Amygdala (tissue), 56 donors: Measurements from ENCODE around the gene USP11.
A peak's percentile ranks its signal among the peaks of the same experiment; 100 is the strongest.

Experiments used
- DNase-seq, 56 donors: peaks; one replicate each; lab custom pipeline; 2025; lab: John Stamatoyannopoulos, UW

Gene USP11

GRCh38 chrX:47223476-47224250 lies 9.1 kb upstream of the USP11 start:
- no peak for DNase-seq

DNA sequence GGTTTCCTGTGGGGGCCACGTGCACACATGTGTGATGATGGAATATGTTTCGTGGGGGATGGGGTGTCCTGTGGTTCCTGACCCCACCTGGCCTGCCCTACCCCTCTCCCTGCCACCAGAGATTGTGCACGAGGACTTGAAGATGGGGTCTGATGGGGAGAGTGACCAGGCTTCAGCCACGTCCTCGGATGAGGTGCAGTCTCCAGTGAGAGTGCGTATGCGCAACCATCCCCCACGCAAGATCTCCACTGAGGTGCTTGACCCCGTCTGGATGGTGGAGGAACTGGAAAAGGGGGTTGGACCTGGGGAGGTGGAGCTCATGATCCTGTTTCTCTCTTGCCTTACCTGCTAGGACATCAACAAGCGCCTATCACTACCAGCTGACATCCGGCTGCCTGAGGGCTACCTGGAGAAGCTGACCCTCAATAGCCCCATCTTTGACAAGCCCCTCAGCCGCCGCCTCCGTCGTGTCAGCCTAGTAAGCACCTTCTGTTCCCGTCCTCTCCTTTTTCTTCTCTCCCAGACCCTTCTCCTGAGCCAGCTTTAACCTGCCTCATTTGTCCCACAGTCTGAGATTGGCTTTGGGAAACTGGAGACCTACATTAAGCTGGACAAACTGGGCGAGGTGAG lies 8.4 kb upstream of the USP11 start:
- no peak for DNase-seq

- no peak for DNase-seq
Observed at GRCh38 chrX:47224896-47225290, 7.9 kb upstream of the USP11 start.

DNA sequence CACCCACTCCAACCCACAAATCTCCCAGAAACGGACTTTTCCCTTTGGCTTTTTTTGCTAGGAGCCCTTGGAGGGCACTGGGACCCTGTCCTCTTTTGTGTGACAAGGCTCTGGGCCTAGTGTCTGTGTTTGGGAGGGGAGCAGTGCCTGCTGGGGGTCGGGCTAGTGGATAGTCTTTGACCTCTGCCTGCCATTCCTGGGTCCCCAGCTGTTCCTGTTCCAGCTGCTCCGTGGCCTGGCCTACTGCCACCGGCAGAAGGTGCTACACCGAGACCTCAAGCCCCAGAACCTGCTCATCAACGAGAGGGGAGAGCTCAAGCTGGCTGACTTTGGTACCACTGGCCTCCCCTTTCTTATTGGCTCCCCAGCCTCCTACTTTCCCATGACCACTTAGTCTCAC lies 6.7 kb upstream of the USP11 start:
- DNase-seq, result no peak

GRCh38 chrX:47226531-47227333 lies 6.1 kb upstream of the USP11 start:
- no peak for DNase-seq

- no peak for DNase-seq
Observed at GRCh38 chrX:47227334-47227583, 5.5 kb upstream of the USP11 start.

GRCh38 chrX:47228550-47229270 lies 4.1 kb upstream of the USP11 start:
- DNase-seq, result no peak

DNA sequence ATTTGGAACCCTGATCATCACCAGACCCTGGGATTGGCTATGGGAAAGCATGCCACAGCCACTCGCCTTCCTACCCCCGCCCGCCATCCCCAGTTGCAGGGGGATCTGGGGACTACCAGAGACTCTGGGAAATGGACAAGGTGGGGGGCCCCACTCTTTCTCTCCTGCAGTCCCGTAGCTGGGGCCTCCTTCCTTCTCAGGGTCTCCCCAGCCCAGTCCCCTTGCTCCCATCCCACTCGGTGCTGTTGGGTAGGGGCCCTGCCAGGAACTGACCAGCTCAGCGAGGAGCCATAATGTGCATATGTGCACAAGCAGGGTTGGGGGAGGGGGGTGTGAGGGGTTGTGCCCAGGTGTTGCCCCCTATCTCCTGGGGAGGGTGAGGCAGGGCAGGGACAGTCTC lies 3.4 kb upstream of the USP11 start:
- DNase-seq, result no peak

DNA sequence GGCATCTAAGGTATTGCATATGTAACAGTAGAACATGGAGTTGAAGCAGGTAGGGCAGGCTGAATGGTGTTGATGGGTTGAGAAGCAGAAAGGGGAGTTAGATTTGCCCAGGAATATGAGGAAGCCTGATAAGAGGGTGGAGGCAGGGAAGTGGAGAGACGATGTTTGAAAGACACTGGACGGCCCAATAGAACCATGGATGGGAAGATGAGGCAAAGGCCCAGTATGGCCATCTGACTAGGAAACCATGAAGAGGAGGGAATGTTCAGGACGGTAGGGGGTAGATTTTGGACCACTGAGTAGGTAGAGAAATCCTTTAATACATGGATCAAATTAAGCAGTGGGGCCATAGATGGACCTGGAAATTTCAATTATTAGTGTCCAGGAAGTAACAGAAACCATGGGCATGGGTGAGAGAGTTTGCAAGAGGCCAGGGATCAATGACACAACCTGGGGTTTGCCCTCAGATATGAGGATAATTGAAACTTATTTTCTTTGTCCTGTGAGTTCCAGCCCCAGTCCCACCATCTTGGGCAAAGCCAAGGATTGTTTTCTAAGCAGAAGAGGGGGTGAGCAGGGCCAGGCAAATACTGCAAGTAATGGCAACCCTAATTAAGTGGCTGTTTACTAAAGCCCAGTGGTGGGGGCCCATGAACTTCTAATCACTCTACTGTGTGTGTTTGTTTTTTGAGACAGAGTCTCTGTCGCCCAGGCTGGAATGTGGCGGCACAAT lies 2.5 kb upstream of the USP11 start:
- DNase-seq, result no peak

DNA sequence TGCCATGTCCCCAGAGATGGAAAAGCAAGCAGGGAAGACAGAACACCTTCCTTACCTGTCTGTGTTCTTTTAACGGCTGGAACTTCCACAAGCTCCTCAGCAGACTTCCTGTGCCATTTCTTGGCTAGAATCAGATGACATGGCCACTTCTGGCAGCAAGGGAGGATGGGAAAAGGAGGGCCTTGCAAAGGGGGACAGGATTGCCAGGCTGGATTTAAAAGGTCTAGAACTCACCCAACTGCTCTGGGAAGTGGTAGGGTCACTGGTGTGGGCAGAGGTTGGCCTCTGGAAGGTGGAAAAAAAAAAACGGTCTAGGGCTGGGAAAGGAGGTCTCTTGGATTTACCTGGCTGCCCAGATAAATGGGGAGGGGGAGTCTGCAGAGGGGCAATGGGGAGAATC lies 1.6 kb upstream of the USP11 start:
- no peak for DNase-seq

DNA sequence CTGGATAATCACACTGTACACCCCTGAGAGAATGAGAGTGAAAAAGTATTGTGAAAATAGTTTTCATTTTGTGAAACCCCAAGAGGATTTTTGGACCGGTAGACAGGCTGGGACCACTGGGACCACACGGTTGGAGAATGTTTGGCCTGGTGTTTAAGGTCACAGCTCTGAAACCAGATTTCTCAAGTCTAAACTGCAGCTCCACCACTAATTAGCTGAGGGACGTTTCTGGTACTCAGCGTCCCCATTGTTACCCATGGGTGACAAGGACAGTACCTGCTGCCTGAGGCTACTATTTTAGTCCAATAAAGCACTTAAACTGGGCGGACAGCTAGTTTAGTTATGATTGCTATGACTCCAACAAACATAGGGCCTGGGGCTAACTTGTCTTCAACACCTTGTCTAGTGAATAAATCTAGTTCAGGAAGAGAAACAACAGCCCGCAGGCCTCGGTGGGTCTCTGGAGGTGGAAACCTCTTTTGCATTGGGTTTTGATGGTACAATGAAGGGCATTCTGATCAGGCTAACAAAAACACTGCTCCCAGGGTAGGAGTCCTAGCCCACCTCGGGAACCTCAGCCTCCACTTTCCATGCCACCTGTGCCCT lies 509 bp upstream of the USP11 start:
- DNase-seq, result no peak

DNA sequence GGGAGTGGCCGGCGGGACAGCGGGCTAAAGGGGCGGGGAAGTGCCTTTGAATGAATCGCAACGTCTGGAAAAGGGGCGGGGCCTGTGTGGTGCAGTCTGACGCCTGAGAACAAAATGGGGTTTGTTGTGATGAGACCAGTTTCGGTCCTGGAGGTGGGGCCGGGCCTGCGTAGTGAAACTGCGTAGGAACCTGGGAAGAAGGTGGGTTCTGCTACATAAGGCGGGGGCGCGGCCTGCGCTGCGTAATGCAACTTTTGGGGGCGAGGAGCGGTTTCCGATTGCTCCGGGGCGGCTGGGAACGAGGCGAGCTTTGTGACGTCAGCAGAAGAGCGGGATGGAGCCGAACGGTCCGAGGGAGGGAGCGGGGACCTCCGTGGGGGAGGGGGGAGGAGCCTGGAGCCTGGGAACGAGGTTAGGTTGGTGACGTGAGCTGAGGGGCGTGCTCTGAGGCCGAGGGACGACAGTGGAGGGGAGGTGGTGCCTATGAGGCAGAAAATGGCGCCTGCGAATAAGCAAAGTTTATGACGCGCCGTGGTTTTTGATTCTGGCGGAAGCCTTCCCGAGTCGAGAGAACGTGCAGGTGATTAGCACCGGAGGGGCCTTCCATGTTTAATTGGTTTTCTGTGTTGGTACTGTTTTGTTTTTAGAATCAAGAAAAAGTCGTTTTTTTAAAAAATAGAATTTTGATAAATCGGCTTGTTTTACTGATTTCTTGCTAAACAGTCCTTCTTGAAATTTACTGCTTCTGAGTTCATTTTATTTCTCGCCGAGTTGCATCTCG lies 714 bp downstream of the USP11 start:
- DNase-seq, result peak; percentile 41 to 99 (median 90)

DNA sequence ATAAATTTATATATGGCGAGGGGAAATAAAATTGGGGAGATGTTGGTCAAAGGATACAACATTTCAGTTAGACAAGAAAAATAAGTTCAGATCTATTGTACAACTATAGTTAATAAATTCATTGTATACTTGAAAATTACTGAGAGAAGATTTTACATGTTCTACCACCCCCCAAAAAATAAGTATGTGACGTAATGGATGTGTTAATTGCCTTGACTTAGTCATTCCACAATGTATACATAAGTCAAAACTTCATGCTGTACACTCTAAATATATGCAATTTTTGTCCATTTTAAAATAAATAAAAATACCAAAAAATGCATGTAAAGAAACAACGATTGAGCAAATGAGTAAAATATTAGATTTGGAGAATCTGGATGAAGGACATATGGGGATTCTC lies 1.8 kb downstream of the USP11 start:
- no peak for DNase-seq

DNA sequence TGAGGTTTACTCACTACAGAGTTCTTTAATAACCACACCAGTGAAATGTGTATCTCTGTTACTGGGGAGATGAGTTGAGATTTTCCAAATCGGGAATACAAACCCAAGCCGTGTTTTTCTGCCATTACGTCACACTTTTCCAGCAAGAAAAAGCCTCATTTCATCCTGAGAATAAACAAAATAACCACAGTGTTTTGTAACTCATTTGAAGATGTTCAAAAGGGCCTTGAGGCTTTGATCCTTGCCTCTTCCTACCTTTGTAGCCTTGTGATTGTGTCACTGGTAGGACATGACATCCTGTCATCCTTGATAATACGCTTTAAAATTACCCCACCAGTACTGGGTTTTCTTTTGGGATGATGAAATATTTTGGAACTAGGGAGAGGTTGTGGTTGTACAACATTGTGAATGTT lies 2.9 kb downstream of the USP11 start:
- DNase-seq, result no peak

GRCh38 chrX:47239199-47239598 lies 6.4 kb downstream of the USP11 start:
- DNase-seq, result no peak

DNA sequence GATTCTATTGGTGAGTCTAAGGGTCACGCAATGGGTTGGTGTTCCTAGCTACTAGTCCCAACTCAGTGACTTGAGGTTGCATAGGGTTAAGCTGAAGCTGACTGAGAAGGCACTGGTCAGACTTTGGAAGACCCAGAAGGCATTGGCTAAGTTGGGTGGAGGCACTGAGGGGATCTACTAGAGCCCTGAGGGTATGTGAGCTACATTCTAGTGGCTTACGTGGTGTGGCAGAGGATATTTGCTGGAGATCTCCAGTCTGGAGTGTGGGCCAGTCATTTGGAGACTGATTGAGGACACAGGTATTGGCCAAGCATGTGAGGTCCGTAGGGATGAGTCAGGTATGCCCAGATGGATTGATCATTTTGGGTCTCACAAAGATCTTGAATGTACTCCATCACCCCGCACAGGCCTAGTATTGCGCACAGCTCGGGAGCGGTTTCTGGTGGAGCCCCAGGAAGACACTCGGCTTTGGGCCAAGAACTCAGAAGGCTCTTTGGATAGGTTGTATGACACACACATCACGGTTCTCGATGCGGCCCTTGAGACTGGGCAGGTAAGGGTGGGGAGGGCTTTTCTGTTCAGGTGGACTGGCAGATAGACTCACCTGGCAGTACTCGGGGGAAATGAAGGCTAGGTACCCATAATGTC lies 7.2 kb downstream of the USP11 start:
- DNase-seq, result no peak

GRCh38 chrX:47240619-47241018 lies 7.8 kb downstream of the USP11 start:
- DNase-seq, result no peak

DNA sequence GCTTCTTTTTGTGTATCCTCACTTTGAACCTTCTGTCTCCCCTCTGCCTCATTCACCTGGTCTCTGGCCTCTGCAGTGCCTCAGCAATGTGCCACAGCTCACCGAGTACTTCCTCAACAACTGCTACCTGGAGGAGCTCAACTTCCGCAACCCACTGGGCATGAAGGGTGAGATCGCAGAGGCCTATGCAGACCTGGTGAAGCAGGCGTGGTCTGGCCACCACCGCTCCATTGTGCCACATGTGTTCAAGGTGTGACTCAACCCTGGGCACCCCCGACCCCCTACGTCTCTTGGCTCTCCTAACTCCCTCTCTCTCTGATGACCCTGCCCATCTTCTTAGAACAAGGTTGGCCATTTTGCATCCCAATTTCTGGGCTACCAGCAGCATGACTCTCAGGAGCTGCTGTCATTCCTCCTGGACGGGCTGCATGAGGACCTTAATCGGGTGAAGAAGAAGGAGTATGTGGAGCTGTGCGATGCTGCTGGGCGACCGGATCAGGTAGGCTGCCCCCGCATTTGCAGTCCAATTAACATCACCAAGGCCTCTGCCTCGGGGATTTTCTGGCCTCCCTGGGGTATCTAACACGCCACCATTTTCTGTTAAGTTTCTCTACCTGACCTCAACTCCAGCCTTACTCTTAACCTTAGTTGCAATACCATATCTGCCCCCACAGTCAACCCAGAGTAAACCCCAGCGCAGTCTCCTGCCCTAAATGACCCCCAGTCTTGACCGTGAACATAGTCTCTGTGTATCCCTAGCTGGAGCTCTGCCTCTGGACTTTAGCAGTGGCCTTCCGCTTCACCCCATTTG lies 8.6 kb downstream of the USP11 start:
- no peak for DNase-seq
